Mucosa of descending colon (tissue), 3 donors: ENCODE measurements around the gene GNPTAB. TPM values are rescaled to one million over a fixed set of nuclear protein-coding genes. Genes with fewer than 3 reads are reported as not detected.

Source experiments
- ATAC-seq: fragments of 200-7000 bp; cut with Tn5 transposase; one replicate; pipeline ENCODE4 v1.9.1; 2020; ENCODE audit warnings: mild to moderate bottlenecking, moderate library complexity
- DNase-seq, 3 donors: peaks; one replicate each; pipeline ENCODE4 v3.0.0-alpha.2; 2020
- H3K36me3 ChIP-seq: fragments of 200-600 bp; one replicate; pipeline ENCODE4 v1.8.0; 2021; ENCODE audit warnings: low read depth, mild to moderate bottlenecking
- H3K4me1 ChIP-seq: fragments of 200-600 bp; one replicate; pipeline ENCODE4 v1.8.0; 2021; ENCODE audit warnings: low read depth, mild to moderate bottlenecking
- H3K4me3 ChIP-seq: fragments of 200-600 bp; one replicate; pipeline ENCODE4 v1.8.0; 2021; ENCODE audit warnings: mild to moderate bottlenecking
- H3K9me3 ChIP-seq: fragments of 200-600 bp; one replicate; pipeline ENCODE4 v1.8.0; 2021; ENCODE audit warnings: mild to moderate bottlenecking
- intact Hi-C, 2 donors: fragments of 100-400 bp; cut with DNase I in 1 of 2; cut with micrococcal nuclease in 1 of 2; formaldehyde crosslinking; loops; one replicate each; pipeline versions ENCODE4 v1.11.0 to v1.11.1; 2022; cut with DNase I, micrococcal nuclease
- total RNA-seq, 3 donors: library from RNA; stranded (reverse); fragmentation: NEBNext Ultra II Directional in 2 of 3; extraction: Animal tissue kit (Norgen Biotek cat#: 25700) in 2 of 3; gene quantifications; one replicate each; pipeline versions ENCODE4 v1.2.1 to v1.2.4, GENCODE V29; 2021 to 2023
- TF ChIP-seq, protein P1 (sequence below): fragments of 200-600 bp; IDR thresholded peaks from one replicate; pipeline ENCODE4 v1.8.0; 2022; ENCODE audit warnings: antibody characterized with exemption, mild to moderate bottlenecking
- donor health status: DM: no; HTN: no; CAD: no; lungs with moderate emphysema.
- donor health status: DM: no; HTN: no; CAD: no.
- donor health status: DM: no; HTN: yes; CAD: no.

GNPTAB gene
- total RNA-seq, 3 donors from 2014 or later: 62.9 to 104 (median 88.9) TPM

DNA sequence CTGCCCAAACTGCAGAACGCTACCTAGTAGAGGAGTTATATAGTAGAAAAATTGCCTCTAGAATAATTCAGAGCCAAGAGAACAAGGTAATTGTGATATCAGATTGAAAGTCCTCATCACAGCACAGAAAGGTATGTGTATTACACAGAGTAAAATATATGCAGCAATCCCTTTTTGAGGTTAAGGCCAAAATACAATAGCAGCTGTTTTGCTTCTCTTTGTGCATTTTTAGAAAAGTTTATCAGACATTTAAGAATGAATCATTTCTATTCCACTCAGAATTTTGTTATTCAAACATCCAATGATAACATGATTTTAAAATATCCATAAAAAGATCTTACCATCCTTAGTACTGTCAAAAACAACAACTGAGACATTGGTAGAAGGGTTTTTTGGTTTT is 45.1 kb downstream of the GNPTAB start:
- TF ChIP-seq, protein P1, sequence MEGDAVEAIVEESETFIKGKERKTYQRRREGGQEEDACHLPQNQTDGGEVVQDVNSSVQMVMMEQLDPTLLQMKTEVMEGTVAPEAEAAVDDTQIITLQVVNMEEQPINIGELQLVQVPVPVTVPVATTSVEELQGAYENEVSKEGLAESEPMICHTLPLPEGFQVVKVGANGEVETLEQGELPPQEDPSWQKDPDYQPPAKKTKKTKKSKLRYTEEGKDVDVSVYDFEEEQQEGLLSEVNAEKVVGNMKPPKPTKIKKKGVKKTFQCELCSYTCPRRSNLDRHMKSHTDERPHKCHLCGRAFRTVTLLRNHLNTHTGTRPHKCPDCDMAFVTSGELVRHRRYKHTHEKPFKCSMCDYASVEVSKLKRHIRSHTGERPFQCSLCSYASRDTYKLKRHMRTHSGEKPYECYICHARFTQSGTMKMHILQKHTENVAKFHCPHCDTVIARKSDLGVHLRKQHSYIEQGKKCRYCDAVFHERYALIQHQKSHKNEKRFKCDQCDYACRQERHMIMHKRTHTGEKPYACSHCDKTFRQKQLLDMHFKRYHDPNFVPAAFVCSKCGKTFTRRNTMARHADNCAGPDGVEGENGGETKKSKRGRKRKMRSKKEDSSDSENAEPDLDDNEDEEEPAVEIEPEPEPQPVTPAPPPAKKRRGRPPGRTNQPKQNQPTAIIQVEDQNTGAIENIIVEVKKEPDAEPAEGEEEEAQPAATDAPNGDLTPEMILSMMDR: no peak
- DNase-seq (no peak), ATAC-seq (no peak)
- Histone ChIP-seq H3K9me3 (no peaks in the 10 kb centered on the region), H3K4me1 (no peaks in the 10 kb centered on the region), H3K36me3 (no peaks in the 10 kb centered on the region), H3K4me3 (no peak overlapping the region)
- intact Hi-C loops: no loop called here

- TF ChIP-seq, protein P1: no peak
- intact Hi-C loops: no loop called here
These were observed 46.4 kb downstream of the GNPTAB start for GRCh38 chr12:101784376-101784775.

DNA sequence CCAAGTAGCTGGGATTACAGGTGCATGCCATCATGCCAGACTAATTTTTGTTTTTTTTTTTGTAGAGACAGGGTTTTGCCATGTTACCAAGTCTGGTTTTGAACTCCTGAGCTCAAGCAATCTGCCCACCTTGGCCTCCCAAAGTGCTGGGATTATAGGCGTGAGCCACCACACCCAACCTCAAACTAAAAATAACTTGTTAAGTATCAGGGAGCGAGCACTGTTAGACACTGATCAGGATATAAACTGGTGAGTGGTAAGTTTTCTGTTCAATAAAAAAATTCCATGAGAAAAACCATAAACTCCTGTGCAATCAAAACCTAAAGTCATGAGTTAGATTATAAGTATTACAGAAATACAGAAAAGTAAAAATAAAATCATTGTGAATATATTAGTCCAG is 46.9 kb downstream of the GNPTAB start:
- intact Hi-C loops: no loop called here
- TF ChIP-seq, protein P1: no peak
- Histone ChIP-seq H3K4me1 (peaks cover 10% of the 10 kb centered on the region), H3K4me3 (no peak overlapping the region), H3K9me3 (no peaks in the 10 kb centered on the region), H3K36me3 (no peaks in the 10 kb centered on the region)
- DNase-seq (no peak), ATAC-seq (peak; percentile 59)

More at GRCh38 chr12:101784376-101784775, 46.4 kb downstream of the GNPTAB start:
- peaks cover 5% of the 10 kb centered on the region for H3K4me1 ChIP-seq
- H3K9me3 ChIP-seq: no peaks in the 10 kb centered on the region
- no peaks in the 10 kb centered on the region for H3K36me3 ChIP-seq
- no peak for DNase-seq
- ATAC-seq: peak; percentile 86
- no peak overlapping the region for H3K4me3 ChIP-seq

- H3K4me3 ChIP-seq: no peak overlapping the region
- H3K36me3 ChIP-seq: no peaks in the 10 kb centered on the region
- peak; percentile 70 for ATAC-seq
- H3K9me3 ChIP-seq: no peaks in the 10 kb centered on the region
- TF ChIP-seq, protein P1: no peak
- DNase-seq: no peak
- intact Hi-C loops: no loop called here
- H3K4me1 ChIP-seq: peaks cover 12% of the 10 kb centered on the region
These were observed 47.6 kb downstream of the GNPTAB start for GRCh38 chr12:101783150-101783549.

GRCh38 chr12:101782273-101782731 is 48.5 kb downstream of the GNPTAB start:
- DNase-seq (no peak), ATAC-seq (no peak)
- Histone ChIP-seq H3K9me3 (no peaks in the 10 kb centered on the region), H3K4me3 (no peak overlapping the region), H3K36me3 (no peaks in the 10 kb centered on the region), H3K4me1 (peaks cover 12% of the 10 kb centered on the region)
- TF ChIP-seq, protein P1: no peak
- intact Hi-C loops: no loop called here

GRCh38 chr12:101781834-101782233 is 48.9 kb downstream of the GNPTAB start:
- Histone ChIP-seq H3K4me1 (peaks cover 12% of the 10 kb centered on the region), H3K9me3 (no peaks in the 10 kb centered on the region), H3K36me3 (no peaks in the 10 kb centered on the region), H3K4me3 (no peak overlapping the region)
- intact Hi-C loops: no loop called here
- ATAC-seq (no peak), DNase-seq (no peak)
- TF ChIP-seq, protein P1: no peak
